GF-D8 (cell line): ENCODE measurements around the gene SLC6A6.

Experiments used
- DNase-seq: peaks from one replicate; lab custom pipeline; 2025; lab: John Stamatoyannopoulos, UW

The SLC6A6 gene

GRCh38 chr3:14470461-14470860 is 68.1 kb downstream of the SLC6A6 start:
- no peak for DNase-seq

- no peak for DNase-seq
Observed at GRCh38 chr3:14471016-14471415, 68.6 kb downstream of the SLC6A6 start.

GRCh38 chr3:14471690-14472089 is 69.3 kb downstream of the SLC6A6 start:
- no peak for DNase-seq

- no peak for DNase-seq
Observed at GRCh38 chr3:14472471-14473351, 70.3 kb downstream of the SLC6A6 start.

GRCh38 chr3:14473411-14473891 is 71.0 kb downstream of the SLC6A6 start:
- no peak for DNase-seq

- DNase-seq, result no peak
Observed at GRCh38 chr3:14474363-14475081, 72.1 kb downstream of the SLC6A6 start.

GRCh38 chr3:14475621-14476020 is 73.2 kb downstream of the SLC6A6 start:
- no peak for DNase-seq

GRCh38 chr3:14476583-14477265 is 74.3 kb downstream of the SLC6A6 start:
- no peak for DNase-seq

- DNase-seq, result no peak
Observed at GRCh38 chr3:14477311-14477935, 75.0 kb downstream of the SLC6A6 start.

- DNase-seq, result no peak
Observed at GRCh38 chr3:14478956-14479550, 76.6 kb downstream of the SLC6A6 start.

- no peak for DNase-seq
Observed at GRCh38 chr3:14479591-14479990, 77.2 kb downstream of the SLC6A6 start.

- no peak for DNase-seq
Observed at GRCh38 chr3:14480207-14481017, 78.0 kb downstream of the SLC6A6 start.

- DNase-seq, result no peak
Observed at GRCh38 chr3:14481018-14481645, 78.7 kb downstream of the SLC6A6 start.

- DNase-seq, result no peak
Observed at GRCh38 chr3:14481646-14482036, 79.2 kb downstream of the SLC6A6 start.

GRCh38 chr3:14482271-14482721 is 79.9 kb downstream of the SLC6A6 start:
- no peak for DNase-seq

- DNase-seq, result no peak
Observed at GRCh38 chr3:14483286-14483685, 80.9 kb downstream of the SLC6A6 start.

GRCh38 chr3:14484741-14485140 is 82.3 kb downstream of the SLC6A6 start:
- DNase-seq, result no peak

GRCh38 chr3:14485981-14486380 is 83.6 kb downstream of the SLC6A6 start:
- DNase-seq, result no peak

GRCh38 chr3:14486460-14486859 is 84.1 kb downstream of the SLC6A6 start:
- no peak for DNase-seq

- no peak for DNase-seq
Observed at GRCh38 chr3:14487086-14487485, 84.7 kb downstream of the SLC6A6 start.
